ENCODE data around the gene SHOX.

DNA sequence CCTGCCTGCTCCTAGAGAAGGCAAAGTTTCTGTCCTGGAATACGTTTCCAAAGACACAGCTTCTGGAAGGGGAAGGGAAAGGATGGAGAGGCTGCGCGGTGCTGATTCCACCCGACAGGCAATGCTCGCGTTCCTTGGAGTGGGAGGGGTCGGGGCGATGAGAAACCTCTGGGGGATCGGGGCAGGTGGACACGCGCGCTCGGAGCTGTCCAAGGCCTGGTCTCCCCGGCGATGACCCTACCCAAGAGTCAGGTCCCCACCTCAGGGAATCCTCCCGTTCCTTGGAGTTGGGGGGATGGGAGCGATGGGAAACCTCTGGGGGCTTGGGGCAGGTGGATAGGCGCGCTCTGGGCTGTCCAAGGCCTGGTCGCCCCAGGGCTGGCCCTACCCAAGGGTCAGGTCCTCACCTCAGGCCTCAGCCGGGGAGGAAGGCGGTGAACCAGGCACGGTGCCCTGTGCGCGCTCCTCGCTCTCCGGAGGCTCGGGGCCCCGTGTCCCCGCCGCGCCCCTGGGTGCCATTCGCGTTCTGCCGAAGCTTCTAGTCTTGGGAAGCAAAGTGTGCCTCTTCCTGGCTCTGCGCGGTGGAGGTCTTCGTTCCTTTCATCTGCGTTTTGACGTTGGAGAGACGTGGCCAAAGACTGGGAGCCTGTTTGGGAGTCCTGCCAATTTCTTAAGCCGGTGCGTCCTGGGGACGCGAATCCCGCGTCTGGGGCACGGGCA is 10.6 kb upstream of the SHOX start:
- TF ChIP-seq, protein P1, sequence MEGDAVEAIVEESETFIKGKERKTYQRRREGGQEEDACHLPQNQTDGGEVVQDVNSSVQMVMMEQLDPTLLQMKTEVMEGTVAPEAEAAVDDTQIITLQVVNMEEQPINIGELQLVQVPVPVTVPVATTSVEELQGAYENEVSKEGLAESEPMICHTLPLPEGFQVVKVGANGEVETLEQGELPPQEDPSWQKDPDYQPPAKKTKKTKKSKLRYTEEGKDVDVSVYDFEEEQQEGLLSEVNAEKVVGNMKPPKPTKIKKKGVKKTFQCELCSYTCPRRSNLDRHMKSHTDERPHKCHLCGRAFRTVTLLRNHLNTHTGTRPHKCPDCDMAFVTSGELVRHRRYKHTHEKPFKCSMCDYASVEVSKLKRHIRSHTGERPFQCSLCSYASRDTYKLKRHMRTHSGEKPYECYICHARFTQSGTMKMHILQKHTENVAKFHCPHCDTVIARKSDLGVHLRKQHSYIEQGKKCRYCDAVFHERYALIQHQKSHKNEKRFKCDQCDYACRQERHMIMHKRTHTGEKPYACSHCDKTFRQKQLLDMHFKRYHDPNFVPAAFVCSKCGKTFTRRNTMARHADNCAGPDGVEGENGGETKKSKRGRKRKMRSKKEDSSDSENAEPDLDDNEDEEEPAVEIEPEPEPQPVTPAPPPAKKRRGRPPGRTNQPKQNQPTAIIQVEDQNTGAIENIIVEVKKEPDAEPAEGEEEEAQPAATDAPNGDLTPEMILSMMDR (IDR thresholded peaks at IDR 0.05; ENCODE audit: low read length): no peak
- TF ChIP-seq EZH2 (optimal IDR thresholded peaks at IDR 0.05; ENCODE audit: low read depth, low read length) (no peak), EZH2phosphoT487 (IDR thresholded peaks at IDR 0.05; ENCODE audit: low read length) (no peak)

Measured in MM.1S (cell line).